HG03060 (cell line): ENCODE results near the gene STON2.
"Not testable (repeated sequence)": the region's sequence is repeated elsewhere in the genome, so short reads cannot be mapped to it uniquely, and the experiment has no call there.

ENCODE experiments used
- ATAC-seq: cut with Tn5 transposase; IDR thresholded peaks from one replicate; pipeline ENCODE4 v1.9.1; 2021; ENCODE audit warnings: low read depth, moderate number of reproducible peaks; ENCODE audit not compliant: unreplicated experiment

The STON2 gene

GRCh38 chr14:81386290-81386745 lies 13.8 kb downstream of the STON2 start:
- no peak for ATAC-seq

GRCh38 chr14:81385886-81386285 lies 14.2 kb downstream of the STON2 start:
- no peak for ATAC-seq

GRCh38 chr14:81385419-81385818 lies 14.7 kb downstream of the STON2 start:
- no peak for ATAC-seq

- no peak for ATAC-seq
Measured at GRCh38 chr14:81384900-81385299, 15.2 kb downstream of the STON2 start.

- ATAC-seq = no peak
Measured at GRCh38 chr14:81382517-81383225, 17.5 kb downstream of the STON2 start.

- ATAC-seq = not testable (repeated sequence)
Measured at GRCh38 chr14:81380009-81380408, 20.1 kb downstream of the STON2 start.

- ATAC-seq = no peak
Measured at GRCh38 chr14:81371802-81372201, 28.3 kb downstream of the STON2 start.

GRCh38 chr14:81367563-81367962 lies 32.6 kb downstream of the STON2 start:
- no peak for ATAC-seq

- no peak for ATAC-seq
Measured at GRCh38 chr14:81366884-81367283, 33.2 kb downstream of the STON2 start.

- no peak for ATAC-seq
Measured at GRCh38 chr14:81366214-81366613, 33.9 kb downstream of the STON2 start.

GRCh38 chr14:81363746-81364378 lies 36.3 kb downstream of the STON2 start:
- no peak for ATAC-seq

GRCh38 chr14:81353691-81354323 lies 46.3 kb downstream of the STON2 start:
- ATAC-seq = no peak

GRCh38 chr14:81352413-81352812 lies 47.7 kb downstream of the STON2 start:
- ATAC-seq = no peak

GRCh38 chr14:81351205-81351604 lies 48.9 kb downstream of the STON2 start:
- ATAC-seq = no peak

GRCh38 chr14:81350344-81351130 lies 49.6 kb downstream of the STON2 start:
- ATAC-seq = no peak

- no peak for ATAC-seq
Measured at GRCh38 chr14:81348061-81348460, 52.1 kb downstream of the STON2 start.

- ATAC-seq = no peak
Measured at GRCh38 chr14:81345781-81346180, 54.3 kb downstream of the STON2 start.

GRCh38 chr14:81344481-81345160 lies 55.5 kb downstream of the STON2 start:
- ATAC-seq = no peak

GRCh38 chr14:81343701-81344100 lies 56.4 kb downstream of the STON2 start:
- ATAC-seq = no peak

- no peak for ATAC-seq
Measured at GRCh38 chr14:81342850-81343580, 57.1 kb downstream of the STON2 start.
